Uterus (tissue), 2 donors: Measurements from ENCODE around the gene FBXL19.

Experiments
- POLR2A ChIP-seq, 2 donors: fragments of 450-650 bp; IDR thresholded peaks; one replicate each; pipeline ENCODE4 v1.6.1; 2016; ENCODE audit warnings: antibody characterized with exemption in 2 of 2, mild to moderate bottlenecking in 1 of 2, moderate library complexity in 1 of 2
- TF ChIP-seq, protein P1 (sequence below), 4 experiments: fragments of 200-600 bp in 2 of 4; fragments of 450-650 bp in 2 of 4; sonication (generic) in 2 of 4; IDR thresholded peaks; one replicate each; pipeline ENCODE4 v1.5.1; 2016 to 2019; ENCODE audit warnings: antibody characterized with exemption in 4 of 4, mild to moderate bottlenecking in 2 of 4, moderate library complexity in 1 of 4

DNA sequence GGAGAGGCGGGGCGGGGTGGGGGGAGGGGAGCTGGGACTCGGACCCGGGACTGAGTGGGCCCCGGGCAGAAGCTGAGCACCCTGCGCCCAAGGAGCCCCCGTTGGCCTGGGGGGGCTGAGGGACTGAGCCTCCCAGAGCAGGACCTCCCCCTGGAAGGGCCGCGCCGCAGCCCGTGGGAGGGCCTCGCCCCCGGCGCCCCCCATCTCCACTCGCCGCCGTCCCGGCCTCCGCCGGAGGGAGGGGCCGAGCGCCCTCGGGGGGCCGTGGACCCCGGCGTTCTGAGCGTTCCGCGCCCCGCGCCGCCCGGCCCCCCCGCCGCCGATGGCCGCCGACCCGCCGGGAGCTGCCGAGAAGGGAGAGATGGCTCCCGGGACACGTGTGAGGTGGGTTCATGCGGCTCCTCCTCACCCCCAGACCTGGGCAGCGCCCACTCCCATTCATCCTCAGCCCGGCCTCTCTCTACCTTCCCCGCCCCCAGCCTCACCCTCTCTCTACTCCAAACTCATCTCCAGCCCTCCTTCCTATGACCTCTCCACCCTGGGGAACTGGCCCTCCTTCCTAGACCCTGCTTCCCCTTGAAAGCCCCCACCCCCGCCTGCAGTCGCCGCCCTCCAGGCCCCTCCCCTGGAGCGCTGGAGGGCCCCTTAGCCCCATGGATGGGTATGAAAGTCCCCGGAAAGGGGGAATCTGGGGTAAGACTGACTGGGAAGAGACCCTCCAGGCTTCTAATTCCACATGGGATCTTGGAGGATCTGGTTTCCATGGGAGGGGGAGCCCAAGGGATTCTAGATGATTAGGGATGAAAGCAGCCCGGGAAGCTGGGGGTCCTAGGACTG is 922 bp downstream of the FBXL19 start:
- TF ChIP-seq, protein P1, sequence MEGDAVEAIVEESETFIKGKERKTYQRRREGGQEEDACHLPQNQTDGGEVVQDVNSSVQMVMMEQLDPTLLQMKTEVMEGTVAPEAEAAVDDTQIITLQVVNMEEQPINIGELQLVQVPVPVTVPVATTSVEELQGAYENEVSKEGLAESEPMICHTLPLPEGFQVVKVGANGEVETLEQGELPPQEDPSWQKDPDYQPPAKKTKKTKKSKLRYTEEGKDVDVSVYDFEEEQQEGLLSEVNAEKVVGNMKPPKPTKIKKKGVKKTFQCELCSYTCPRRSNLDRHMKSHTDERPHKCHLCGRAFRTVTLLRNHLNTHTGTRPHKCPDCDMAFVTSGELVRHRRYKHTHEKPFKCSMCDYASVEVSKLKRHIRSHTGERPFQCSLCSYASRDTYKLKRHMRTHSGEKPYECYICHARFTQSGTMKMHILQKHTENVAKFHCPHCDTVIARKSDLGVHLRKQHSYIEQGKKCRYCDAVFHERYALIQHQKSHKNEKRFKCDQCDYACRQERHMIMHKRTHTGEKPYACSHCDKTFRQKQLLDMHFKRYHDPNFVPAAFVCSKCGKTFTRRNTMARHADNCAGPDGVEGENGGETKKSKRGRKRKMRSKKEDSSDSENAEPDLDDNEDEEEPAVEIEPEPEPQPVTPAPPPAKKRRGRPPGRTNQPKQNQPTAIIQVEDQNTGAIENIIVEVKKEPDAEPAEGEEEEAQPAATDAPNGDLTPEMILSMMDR (IDR thresholded peaks at IDR 0.05), result no peak
- no peak for TF ChIP-seq POLR2A (IDR thresholded peaks at IDR 0.05)
